Esophagus muscularis mucosa (tissue), 4 donors: ENCODE results near the gene ST3GAL2. TPM values are rescaled to one million over a fixed set of nuclear protein-coding genes. Genes with fewer than 3 reads are reported as not detected.
"Not testable (repeated sequence)": the region's sequence is repeated elsewhere in the genome, so short reads cannot be mapped to it uniquely, and the experiment has no call there.

ENCODE experiments used
- DNase-seq: peaks from one replicate; pipeline ENCODE4 v3.0.0-alpha.2; 2017; ENCODE audit errors: extremely low spot score
- H3K27ac ChIP-seq, 4 donors: fragments of 200-600 bp; sonication (generic); replicated peaks in 1 of 4; 1 replicate in 3 of 4; 2 replicates in 1 of 4; pipeline ENCODE4 v1.5.1; 2016 to 2019; ENCODE audit warnings: mild to moderate bottlenecking in 1 of 4
- H3K27me3 ChIP-seq, 4 donors: fragments of 200-600 bp; sonication (generic); one replicate each; pipeline versions ENCODE4 v1.5.1 to v1.6.0; 2016 to 2019
- H3K36me3 ChIP-seq, 4 donors: fragments of 200-600 bp; sonication (generic); one replicate each; pipeline ENCODE4 v1.5.1; 2016 to 2019
- H3K4me1 ChIP-seq, 4 donors: fragments of 200-600 bp; sonication (generic); one replicate each; pipeline ENCODE4 v1.5.1; 2016 to 2019
- H3K4me3 ChIP-seq, 4 donors: fragments of 200-600 bp; sonication (generic); 1 replicate in 2 of 4; 2 replicates in 2 of 4; pipeline ENCODE4 v1.5.1; 2016 to 2019; ENCODE audit warnings: mild to moderate bottlenecking in 4 of 4, moderate library complexity in 1 of 4
- H3K9me3 ChIP-seq, 4 donors: fragments of 200-600 bp; sonication (generic); 1 replicate in 3 of 4; 2 replicates in 1 of 4; pipeline ENCODE4 v1.5.1; 2016 to 2019
- EP300 ChIP-seq: sonication (generic); formaldehyde crosslinking; IDR thresholded peaks from one replicate; pipeline ENCODE4 v1.6.1; 2017; ENCODE audit warnings: antibody characterized with exemption
- POLR2A ChIP-seq: fragments of 450-650 bp; IDR thresholded peaks from one replicate; pipeline ENCODE4 v1.6.1; 2017; ENCODE audit warnings: antibody characterized with exemption, moderate library complexity, mild to moderate bottlenecking, low read depth
- POLR2AphosphoS5 ChIP-seq, 2 donors: sonication (generic); formaldehyde crosslinking; IDR thresholded peaks; one replicate each; pipeline ENCODE4 v1.6.1; 2017; ENCODE audit warnings: antibody characterized with exemption in 2 of 2
- WGBS: methylation state at CpG from one replicate; pipeline ENCODE4 v1.1.5; 2018; 5-methylcytosine and 5-hydroxymethylcytosine counted together
- intact Hi-C: fragments of 100-400 bp; cut with DNase I; formaldehyde crosslinking; loops from one replicate; pipeline ENCODE4 v1.15.1; 2023
- total RNA-seq, 4 donors: library from RNA; depleted of rRNA; stranded (reverse); fragments of >200 nt; gene quantifications; one replicate each; pipeline versions ENCODE4 v1.1.0 to v1.2.1, GENCODE V29; 2016
- TF ChIP-seq, protein P1 (sequence below), 3 experiments: fragments of 200-600 bp in 2 of 3; fragments of 450-650 bp in 1 of 3; sonication (generic) in 2 of 3; IDR thresholded peaks; one replicate each; pipeline ENCODE4 v1.5.1; 2017 to 2019; ENCODE audit warnings: antibody characterized with exemption in 3 of 3, mild to moderate bottlenecking in 2 of 3, moderate library complexity in 1 of 3

Gene ST3GAL2
- total RNA-seq, 4 donors from 2014 or later: 18.6 to 34.9 (median 27.2) TPM

GRCh38 chr16:70372921-70373728, 65.8 kb downstream of the ST3GAL2 start:
- DNase-seq: no peak
- Histone ChIP-seq H3K4me3 (no peak overlapping the region), H3K4me1 (peaks cover 0 to 16% (median 3%) of the 10 kb centered on the region in 4 donors), H3K36me3 (peaks cover 33 to 93% (median 68%) of the 10 kb centered on the region in 4 donors), H3K9me3 (no peaks in the 10 kb centered on the region), H3K27ac (no peak overlapping the region), H3K27me3 (no peaks in the 10 kb centered on the region)
- WGBS: 95% methylated on average over 22 of the region's 22 CpGs
- TF ChIP-seq POLR2AphosphoS5 (IDR thresholded peaks at IDR 0.05): no peak
- no peak for TF ChIP-seq POLR2A
- no peak for TF ChIP-seq EP300
- TF ChIP-seq, protein P1, sequence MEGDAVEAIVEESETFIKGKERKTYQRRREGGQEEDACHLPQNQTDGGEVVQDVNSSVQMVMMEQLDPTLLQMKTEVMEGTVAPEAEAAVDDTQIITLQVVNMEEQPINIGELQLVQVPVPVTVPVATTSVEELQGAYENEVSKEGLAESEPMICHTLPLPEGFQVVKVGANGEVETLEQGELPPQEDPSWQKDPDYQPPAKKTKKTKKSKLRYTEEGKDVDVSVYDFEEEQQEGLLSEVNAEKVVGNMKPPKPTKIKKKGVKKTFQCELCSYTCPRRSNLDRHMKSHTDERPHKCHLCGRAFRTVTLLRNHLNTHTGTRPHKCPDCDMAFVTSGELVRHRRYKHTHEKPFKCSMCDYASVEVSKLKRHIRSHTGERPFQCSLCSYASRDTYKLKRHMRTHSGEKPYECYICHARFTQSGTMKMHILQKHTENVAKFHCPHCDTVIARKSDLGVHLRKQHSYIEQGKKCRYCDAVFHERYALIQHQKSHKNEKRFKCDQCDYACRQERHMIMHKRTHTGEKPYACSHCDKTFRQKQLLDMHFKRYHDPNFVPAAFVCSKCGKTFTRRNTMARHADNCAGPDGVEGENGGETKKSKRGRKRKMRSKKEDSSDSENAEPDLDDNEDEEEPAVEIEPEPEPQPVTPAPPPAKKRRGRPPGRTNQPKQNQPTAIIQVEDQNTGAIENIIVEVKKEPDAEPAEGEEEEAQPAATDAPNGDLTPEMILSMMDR (IDR thresholded peaks at IDR 0.05): no peak
- intact Hi-C loops: loop anchor here (5.0 kb wide), 1 partner anchor 279 kb away; no protein-coding TSS in a partner anchor

DNA sequence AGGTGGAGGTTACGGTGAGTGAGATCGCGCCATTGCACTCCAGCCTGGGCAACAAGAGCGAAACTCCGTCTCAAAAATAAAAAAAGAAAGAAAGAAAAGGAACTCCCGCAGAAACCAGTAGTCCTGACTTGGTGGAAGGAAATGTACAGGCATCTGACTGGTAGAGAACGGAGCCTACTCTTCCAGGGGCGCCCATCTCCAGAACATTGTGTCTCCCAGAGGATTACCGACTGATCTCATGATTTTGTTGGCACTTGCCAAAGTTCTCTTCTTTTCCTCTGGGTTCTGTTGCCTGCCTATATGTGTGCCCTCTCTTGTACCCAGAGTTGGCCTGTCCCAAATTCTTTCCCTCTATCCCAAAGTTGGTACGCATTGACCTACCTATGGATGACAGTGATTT, 68.0 kb downstream of the ST3GAL2 start:
- Histone ChIP-seq H3K27ac (no peak overlapping the region), H3K4me1 (peaks cover 0 to 10% (median 2%) of the 10 kb centered on the region in 4 donors), H3K27me3 (no peaks in the 10 kb centered on the region), H3K4me3 (no peak overlapping the region), H3K9me3 (no peaks in the 10 kb centered on the region), H3K36me3 (peaks cover 51 to 98% (median 82%) of the 10 kb centered on the region in 4 donors)
- DNase-seq: no peak
- TF ChIP-seq EP300 (no peak), POLR2AphosphoS5 (IDR thresholded peaks at IDR 0.05) (no peak), POLR2A (no peak)
- TF ChIP-seq, protein P1 (IDR thresholded peaks at IDR 0.05): no peak
- WGBS: 89% methylated on average over 10 of the region's 10 CpGs
- intact Hi-C loops: loop anchor here (5.0 kb wide), 1 partner anchor 281 kb away; no protein-coding TSS in a partner anchor

- H3K36me3 ChIP-seq: peaks cover 58 to 98% (median 84%) of the 10 kb centered on the region in 4 donors
Measured at GRCh38 chr16:70370145-70370544, 68.8 kb downstream of the ST3GAL2 start.

DNA sequence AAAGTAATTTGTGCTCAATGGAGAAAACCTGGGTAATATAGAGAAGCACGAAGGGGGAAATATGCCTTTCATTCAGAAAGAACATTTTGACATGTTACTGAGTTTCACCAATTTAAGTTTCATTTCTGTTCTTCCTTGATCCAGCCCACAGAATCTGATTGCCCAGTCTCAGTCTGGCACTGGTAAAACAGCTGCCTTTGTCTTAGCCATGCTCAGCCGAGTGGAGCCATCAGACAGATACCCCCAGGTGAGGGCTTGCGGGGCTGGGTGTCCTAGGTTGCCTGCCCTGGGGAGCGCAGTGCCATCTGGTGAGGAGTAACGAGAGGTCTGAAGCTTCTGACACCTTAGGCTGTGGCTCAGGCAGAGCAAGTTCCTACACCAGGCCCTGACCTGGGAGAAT, 74.5 kb downstream of the ST3GAL2 start:
- intact Hi-C loops: no loop called here
- Histone ChIP-seq H3K36me3 (peaks cover 72 to 100% (median 96%) of the 10 kb centered on the region in 4 donors), H3K4me1 (no peaks in the 10 kb centered on the region), H3K27me3 (no peaks in the 10 kb centered on the region), H3K9me3 (no peaks in the 10 kb centered on the region), H3K27ac (no peak overlapping the region), H3K4me3 (no peak overlapping the region)
- no peak for DNase-seq
- TF ChIP-seq POLR2AphosphoS5 (IDR thresholded peaks at IDR 0.05) (no peak), EP300 (no peak), POLR2A (no peak)
- TF ChIP-seq, protein P1 (IDR thresholded peaks at IDR 0.05): no peak
- WGBS: 84% methylated on average over 2 of the region's 5 CpGs

More at GRCh38 chr16:70370145-70370544, 68.8 kb downstream of the ST3GAL2 start:
- WGBS: 36% methylated on average over 10 of the region's 10 CpGs
- intact Hi-C loops: loop anchor here (5.0 kb wide), 1 partner anchor 282 kb away; no protein-coding TSS in a partner anchor
- H3K27me3 ChIP-seq, DNase-seq, H3K9me3 ChIP-seq, H3K4me3 ChIP-seq, H3K4me1 ChIP-seq: not testable (repeated sequence)
- peak overlapping the region in 1 of 4 donors; percentile 35 for H3K27ac ChIP-seq
- TF ChIP-seq, protein P1 (IDR thresholded peaks at IDR 0.05): peak; percentile 52 to 62 (median 53)
